Small intestine (tissue), 7 donors: ENCODE measurements around the gene COL5A3. TPM values are rescaled to one million over a fixed set of nuclear protein-coding genes. Genes with fewer than 3 reads are reported as not detected.

Source experiments
- DNase-seq, 2 donors: peaks; one replicate each; pipeline versions ENCODE4 v3.0.0 to v3.0.0-alpha.2; 2013
- FAIRE-seq: peaks from 2 replicates; lab custom pipeline; 2012; peaks lifted over from hg19 to GRCh38; lab: Jason Lieb, UNC
- H3K27ac ChIP-seq, 3 donors: one replicate each; pipeline ENCODE4 v1.5.1; 2013; ENCODE audit warnings: low read length in 2 of 3, mild to moderate bottlenecking in 2 of 3, control low read depth in 1 of 3, inconsistent platforms in 1 of 3, low read depth in 1 of 3, moderate library complexity in 1 of 3
- H3K27me3 ChIP-seq, 3 donors: one replicate each; pipeline ENCODE4 v1.6.1; 2013; ENCODE audit warnings: low read length in 3 of 3, inconsistent platforms in 1 of 3; ENCODE audit not compliant: control insufficient read depth in 3 of 3, insufficient read depth in 3 of 3
- H3K36me3 ChIP-seq, 3 donors: one replicate each; pipeline ENCODE4 v1.6.1; 2013; ENCODE audit warnings: low read length in 3 of 3, inconsistent platforms in 1 of 3, low read depth in 1 of 3, mild to moderate bottlenecking in 1 of 3, moderate library complexity in 1 of 3; ENCODE audit not compliant: control insufficient read depth in 3 of 3, insufficient read depth in 2 of 3
- H3K4me1 ChIP-seq, 3 donors: one replicate each; pipeline ENCODE4 v1.6.1; 2013; ENCODE audit warnings: low read length in 2 of 3, inconsistent platforms in 1 of 3, low read depth in 1 of 3, mild to moderate bottlenecking in 1 of 3, moderate library complexity in 1 of 3; ENCODE audit not compliant: control insufficient read depth in 3 of 3, insufficient read depth in 2 of 3
- H3K4me3 ChIP-seq, 3 donors: one replicate each; pipeline ENCODE4 v1.5.1; 2013; ENCODE audit warnings: low read length in 3 of 3, control low read depth in 1 of 3, inconsistent platforms in 1 of 3, low read depth in 1 of 3, mild to moderate bottlenecking in 1 of 3, moderate library complexity in 1 of 3
- H3K9me3 ChIP-seq, 2 donors: one replicate each; pipeline ENCODE4 v1.6.1; 2013; ENCODE audit warnings: low read depth in 1 of 2, low read length in 1 of 2; ENCODE audit not compliant: control insufficient read depth in 2 of 2, insufficient read depth in 1 of 2
- WGBS, 3 donors: extraction: QIAGEN DNeasy Blood & Tissue Kit; methylation state at CpG; one replicate each; pipeline ENCODE4 v1.1.7; 2013; 5-methylcytosine and 5-hydroxymethylcytosine counted together
- polyA plus RNA-seq, 4 donors: library from polyadenylated mRNA; stranded (reverse) in 3 of 4; unstranded in 1 of 4; fragments of 200-250 nt in 3 of 4; fragments of 120-200 nt in 1 of 4; gene quantifications; one replicate each; pipeline versions ENCODE4 v1.2.1 to v1.2.3, GENCODE V29; 2013
- donor health status: healthy with polysubstance abuse.
- donor health status: control.
- donor health status: control.
- donor health status: Bipolar disorder and iron deficiency.
- donor health status: healthy.

Gene COL5A3
- polyA plus RNA-seq, 4 donors = 0.54 to 6.1 (median 1.5) TPM

DNA sequence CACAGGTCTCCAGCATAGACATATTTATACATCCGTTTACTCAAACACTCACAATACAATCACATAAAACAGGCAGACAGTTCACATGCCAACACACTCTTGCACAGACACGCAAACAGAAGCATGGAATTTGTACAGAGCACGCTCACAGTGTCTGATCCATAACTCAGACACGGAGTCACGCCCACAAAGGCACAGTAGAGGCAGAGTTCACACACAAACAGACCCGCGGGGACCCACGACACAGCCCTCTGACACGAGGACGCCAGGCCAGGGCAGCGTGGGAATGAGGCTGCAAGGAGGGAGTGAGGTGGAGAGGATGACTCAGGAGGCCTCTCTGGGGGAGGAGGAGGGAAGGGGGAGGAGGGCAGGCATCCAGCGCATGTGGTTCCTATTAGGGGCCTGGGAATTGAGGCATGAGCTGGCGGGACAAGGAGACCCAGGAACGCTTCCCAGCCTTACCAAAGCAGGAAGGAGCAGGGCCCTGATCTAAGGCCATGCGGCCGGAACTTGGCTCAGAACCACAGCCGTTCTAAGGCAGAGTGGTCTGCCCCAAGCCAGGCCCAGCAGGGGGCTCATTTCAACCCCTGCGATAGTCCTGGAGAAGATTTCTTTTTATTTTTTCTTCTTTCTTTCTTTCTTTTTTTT, 64.9 kb downstream of the COL5A3 start:
- peaks cover 0 to 3% (median 0%) of the 10 kb centered on the region in 3 donors for H3K27me3 ChIP-seq
- WGBS, 3 donors = 33 to 40% (median 40%) methylated on average over 18 of the region's 18 CpGs
- no peak overlapping the region for H3K4me3 ChIP-seq
- no peaks in the 10 kb centered on the region for H3K36me3 ChIP-seq
- DNase-seq (peak in 1 of 2 donors; percentile 31), FAIRE-seq (no peak)
- no peaks in the 10 kb centered on the region for H3K4me1 ChIP-seq
- peak overlapping the region in 2 of 3 donors; percentile 17 to 71 for H3K27ac ChIP-seq
- peaks cover 0 to 5% of the 10 kb centered on the region in 2 donors for H3K9me3 ChIP-seq

DNA sequence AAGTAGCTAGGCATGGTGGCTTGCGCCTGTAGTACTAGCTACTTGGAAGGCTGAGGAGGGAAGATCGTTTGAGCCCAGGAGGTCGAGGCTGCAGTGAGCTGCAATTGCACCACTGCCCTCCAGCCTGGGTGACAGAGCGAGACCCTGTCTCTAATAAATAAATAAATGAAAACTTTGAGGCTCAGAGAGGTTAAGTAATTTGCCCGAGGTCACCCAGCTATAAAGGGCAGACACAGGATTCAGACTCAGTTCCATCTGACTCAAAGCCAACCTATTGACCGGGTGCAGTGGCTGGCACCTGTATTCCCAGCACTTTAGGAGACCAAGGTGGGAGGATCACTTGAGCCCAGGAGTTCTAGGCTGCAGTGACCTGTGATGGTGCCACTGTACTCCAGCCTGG, 66.6 kb downstream of the COL5A3 start:
- Histone ChIP-seq H3K36me3 (no peaks in the 10 kb centered on the region), H3K9me3 (peaks cover 0 to 5% of the 10 kb centered on the region in 2 donors), H3K27me3 (peaks cover 0 to 3% (median 0%) of the 10 kb centered on the region in 3 donors), H3K27ac (no peak overlapping the region), H3K4me1 (no peaks in the 10 kb centered on the region), H3K4me3 (no peak overlapping the region)
- DNase-seq (no peak), FAIRE-seq (no peak)
- 79 to 83% (median 81%) methylated on average over 6 of the region's 6 CpGs for WGBS, 3 donors

DNA sequence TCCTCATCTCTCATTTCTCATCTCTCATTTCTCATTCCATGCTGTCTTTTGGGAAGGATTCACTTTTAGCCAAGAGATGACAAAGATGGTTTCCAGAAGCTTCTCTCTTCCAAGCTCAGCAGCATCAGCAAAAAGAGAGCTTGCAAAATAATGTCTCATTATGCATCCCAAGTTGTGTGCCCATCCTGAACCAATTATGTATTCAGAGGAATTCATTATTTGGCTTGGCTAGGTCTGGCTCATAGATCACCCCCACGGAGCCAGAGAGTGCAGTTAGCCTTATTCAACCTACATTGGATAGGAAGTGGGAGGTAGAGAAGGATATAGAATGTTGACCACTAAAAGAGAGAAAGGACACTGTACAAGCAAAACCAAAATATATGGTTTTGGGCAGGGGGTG, 68.6 kb downstream of the COL5A3 start:
- no peak for FAIRE-seq

DNA sequence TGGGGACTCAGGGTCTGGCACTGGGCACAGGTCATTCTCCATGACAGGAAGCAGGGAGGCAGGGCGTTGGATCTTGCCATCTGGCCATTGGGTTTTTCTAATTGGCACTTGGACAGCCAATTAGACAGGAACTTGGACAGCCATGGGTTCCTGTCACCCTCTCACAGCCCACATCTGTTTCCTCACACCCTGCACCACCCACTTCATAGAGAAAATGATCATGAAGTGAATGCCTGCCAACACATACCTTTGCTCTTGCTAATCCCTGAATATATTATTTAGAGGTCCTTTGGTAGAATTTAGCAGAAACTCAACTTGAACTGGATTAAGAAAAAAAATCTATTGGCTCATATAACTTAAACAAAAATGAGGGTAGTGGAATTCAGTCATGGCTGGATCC, 69.1 kb downstream of the COL5A3 start:
- Histone ChIP-seq H3K4me3 (no peak overlapping the region), H3K36me3 (no peaks in the 10 kb centered on the region), H3K27ac (no peak overlapping the region), H3K4me1 (peaks cover 0 to 2% (median 0%) of the 10 kb centered on the region in 3 donors), H3K27me3 (peaks cover 0 to 7% (median 5%) of the 10 kb centered on the region in 3 donors), H3K9me3 (peaks cover 0 to 5% of the 10 kb centered on the region in 2 donors)
- no peak for DNase-seq
- no peak for FAIRE-seq
- 38 to 50% (median 40%) methylated on average over 1 of the region's 1 CpG for whole genome bisulfite sequencing, 3 donors

More for the DNA sequence above, 68.6 kb downstream of the COL5A3 start:
- Histone ChIP-seq H3K36me3 (no peaks in the 10 kb centered on the region), H3K4me1 (no peaks in the 10 kb centered on the region), H3K9me3 (peaks cover 0 to 5% of the 10 kb centered on the region in 2 donors), H3K4me3 (no peak overlapping the region), H3K27ac (no peak overlapping the region), H3K27me3 (peaks cover 0 to 5% (median 5%) of the 10 kb centered on the region in 3 donors)
- no peak for DNase-seq
- 57 to 69% (median 63%) methylated on average over 1 of the region's 1 CpG for WGBS, 3 donors

DNA sequence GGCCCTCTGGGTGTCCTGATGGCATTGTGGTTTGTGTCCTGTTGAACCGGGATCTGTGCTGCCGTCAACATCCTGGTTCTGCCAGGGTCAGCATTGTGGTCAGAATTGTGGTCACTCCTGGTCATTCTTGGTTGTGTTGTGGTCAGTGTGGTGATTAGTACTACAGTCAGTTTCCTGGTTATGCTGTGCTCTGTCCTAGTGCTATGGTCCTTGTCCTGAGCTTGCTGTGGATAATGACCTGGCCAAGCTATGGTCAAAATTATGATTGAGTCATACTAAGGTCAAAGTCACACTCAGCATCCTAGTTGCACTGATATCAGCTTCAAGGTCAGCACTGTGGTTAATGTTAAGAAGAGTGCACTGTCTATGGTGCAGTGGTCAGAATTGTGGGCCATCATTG, 69.5 kb downstream of the COL5A3 start:
- no peak overlapping the region for H3K4me3 ChIP-seq
- no peak for FAIRE-seq
- H3K9me3 ChIP-seq = peaks cover 0 to 5% of the 10 kb centered on the region in 2 donors
- H3K4me1 ChIP-seq = peaks cover 0 to 2% (median 0%) of the 10 kb centered on the region in 3 donors
- DNase-seq = no peak
- no peaks in the 10 kb centered on the region for H3K36me3 ChIP-seq
- H3K27me3 ChIP-seq = peaks cover 0 to 10% (median 5%) of the 10 kb centered on the region in 3 donors
- no peak overlapping the region for H3K27ac ChIP-seq
- WGBS, 3 donors = 60 to 72% (median 66%) methylated on average over 2 of the region's 2 CpGs

DNA sequence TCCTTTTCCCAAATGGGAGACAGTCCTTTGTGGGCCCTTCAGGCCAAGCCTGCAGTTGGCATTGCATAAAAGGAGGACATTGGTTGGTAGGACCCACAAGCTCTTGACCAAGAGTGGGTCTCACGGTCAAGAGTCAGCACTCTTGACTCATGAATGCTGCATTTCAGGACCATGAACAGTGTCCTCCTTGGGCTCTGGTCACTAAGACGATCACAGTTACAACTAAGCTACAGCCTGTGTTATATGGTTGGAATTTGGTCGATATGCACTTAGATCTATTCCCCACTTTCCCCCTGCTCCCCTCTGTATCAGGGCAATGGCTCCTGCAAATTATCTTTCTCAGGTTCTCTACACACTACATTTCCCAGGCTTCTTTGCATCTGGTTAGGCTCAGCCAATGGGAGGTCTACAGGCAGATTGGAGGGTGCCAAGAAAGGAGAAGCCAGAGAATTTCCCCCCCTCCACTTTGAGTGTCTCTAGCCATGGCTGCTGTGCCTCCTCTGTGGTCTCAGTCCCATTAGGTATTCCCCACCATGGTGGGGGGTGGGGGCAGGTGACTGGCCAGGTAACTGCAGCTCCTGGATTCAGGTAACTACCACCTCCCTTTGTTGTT, 70.9 kb downstream of the COL5A3 start:
- Histone ChIP-seq H3K4me3 (no peak overlapping the region), H3K9me3 (peaks cover 0 to 5% of the 10 kb centered on the region in 2 donors), H3K27me3 (peaks cover 0 to 24% (median 16%) of the 10 kb centered on the region in 3 donors), H3K36me3 (no peaks in the 10 kb centered on the region), H3K4me1 (peaks cover 0 to 2% (median 0%) of the 10 kb centered on the region in 3 donors), H3K27ac (no peak overlapping the region)
- no peak for FAIRE-seq
- DNase-seq = no peak
- WGBS, 3 donors = 45 to 63% (median 60%) methylated on average over 3 of the region's 3 CpGs

DNA sequence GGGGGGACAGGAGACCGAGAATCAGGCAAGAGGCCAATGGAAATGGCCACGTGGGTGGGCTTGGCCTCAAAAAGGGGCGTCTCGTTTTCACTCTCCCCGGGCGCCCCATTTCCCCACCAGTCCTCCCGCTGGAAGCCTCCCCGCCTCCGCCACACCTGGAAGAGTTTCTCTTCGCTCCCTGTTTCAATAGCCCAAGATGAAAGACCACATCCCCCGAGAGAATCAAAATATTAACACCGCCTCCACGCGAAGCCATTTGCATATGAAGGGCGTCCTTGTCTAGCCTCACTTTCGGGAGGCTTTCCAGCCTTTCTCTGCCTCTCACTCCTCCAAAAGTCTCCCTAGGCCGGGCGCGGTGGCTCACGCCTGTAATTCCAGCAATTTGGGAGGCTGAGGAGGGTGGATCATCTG, 73.3 kb downstream of the COL5A3 start:
- peaks cover 0 to under 1% of the 10 kb centered on the region in 2 donors for H3K9me3 ChIP-seq
- WGBS, 3 donors = 9 to 10% (median 10%) methylated on average over 20 of the region's 20 CpGs
- no peaks in the 10 kb centered on the region for H3K36me3 ChIP-seq
- no peak overlapping the region for H3K27ac ChIP-seq
- DNase-seq (no peak), FAIRE-seq (no peak)
- H3K4me1 ChIP-seq = peaks cover 0 to 2% (median 0%) of the 10 kb centered on the region in 3 donors
- peaks cover 0 to 30% (median 17%) of the 10 kb centered on the region in 3 donors for H3K27me3 ChIP-seq
- no peak overlapping the region for H3K4me3 ChIP-seq

DNA sequence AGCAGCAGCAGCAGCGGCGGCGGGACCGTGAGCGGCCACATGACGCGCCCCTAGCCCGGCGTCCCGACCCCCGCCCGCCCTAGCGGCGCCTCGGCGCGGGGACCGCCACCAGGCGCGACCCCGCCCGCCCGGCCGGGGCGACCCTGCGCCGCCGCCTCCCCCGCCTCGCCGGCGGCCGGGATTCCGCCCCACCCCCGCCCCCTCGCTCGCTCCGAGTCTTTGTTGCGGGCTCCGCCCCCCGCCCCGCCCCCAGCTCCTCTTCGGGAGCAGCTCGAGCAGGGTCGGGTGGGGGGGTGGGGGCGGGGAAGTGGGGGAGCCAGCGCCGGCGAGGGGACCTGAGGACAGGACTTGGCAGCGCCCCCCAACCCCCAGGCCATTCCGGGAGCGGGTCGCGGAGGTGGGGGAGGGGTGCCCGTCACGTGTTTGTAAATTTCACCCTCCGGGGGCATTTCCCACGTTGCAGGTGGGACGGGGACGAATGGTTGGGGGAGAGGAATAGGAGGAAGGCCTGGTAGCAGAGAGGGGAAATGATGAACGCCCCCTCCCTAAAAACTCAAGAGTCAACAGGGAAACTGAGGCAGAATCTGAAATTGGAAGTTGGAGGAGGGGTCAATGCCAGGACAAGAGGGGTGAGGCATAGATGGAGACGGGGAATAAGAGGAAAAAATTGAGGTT, 73.8 kb downstream of the COL5A3 start, which contains the start of gene OLFM2:
Gene OLFM2 (minus strand): TSS at position 190 of the 675 bp plus-strand sequence. CDS start 149 bp downstream, at position 41.
- no peak for DNase-seq
- FAIRE-seq = no peak
- Histone ChIP-seq H3K27ac (no peak within 1 kb of the TSS), H3K4me3 (peak within 1 kb of the TSS in 2 of 3 donors; percentile 22 to 35), H3K36me3 (no peaks in the 10 kb centered on the region), H3K4me1 (peaks cover 0 to 2% (median 0%) of the 10 kb centered on the region in 3 donors), H3K9me3 (no peaks in the 10 kb centered on the region), H3K27me3 (peaks cover 0 to 30% (median 17%) of the 10 kb centered on the region in 3 donors)
- WGBS, 3 donors = 1 to 4% (median 1%) methylated on average over 17 to 62 of the region's 62 CpGs
